Esophagus squamous epithelium (tissue), 5 donors: ENCODE data around the gene VPREB3. TPM values are rescaled to one million over a fixed set of nuclear protein-coding genes. Genes with fewer than 3 reads are reported as not detected.

Experiments
- DNase-seq: peaks from one replicate; lab custom pipeline; 2025; lab: John Stamatoyannopoulos, UW
- H3K27ac ChIP-seq, 4 donors: fragments of 200-600 bp; sonication (generic); one replicate each; pipeline ENCODE4 v1.5.1; 2016 to 2019; ENCODE audit warnings: mild to moderate bottlenecking in 1 of 4
- H3K27me3 ChIP-seq, 4 donors: fragments of 200-600 bp; sonication (generic); 1 replicate in 3 of 4; 2 replicates in 1 of 4; pipeline versions ENCODE4 v1.5.1 to v1.6.0; 2017 to 2021; ENCODE audit warnings: antibody characterized with exemption in 1 of 4
- H3K36me3 ChIP-seq, 3 donors: fragments of 200-600 bp; sonication (generic); one replicate each; pipeline ENCODE4 v1.5.1; 2016 to 2019
- H3K4me1 ChIP-seq, 3 donors: fragments of 200-600 bp; sonication (generic); one replicate each; pipeline ENCODE4 v1.5.1; 2017 to 2019
- H3K4me3 ChIP-seq, 4 donors: fragments of 200-600 bp; sonication (generic); 1 replicate in 3 of 4; 2 replicates in 1 of 4; pipeline ENCODE4 v1.5.1; 2016 to 2019; ENCODE audit warnings: mild to moderate bottlenecking in 2 of 4, moderate library complexity in 1 of 4
- H3K9me3 ChIP-seq, 3 donors: fragments of 200-600 bp; sonication (generic); one replicate each; pipeline ENCODE4 v1.5.1; 2016 to 2019
- CTCF ChIP-seq, 6 experiments: fragments of 450-650 bp in 4 of 6; fragments of 200-600 bp in 2 of 6; sonication (generic) in 2 of 6; IDR thresholded peaks; one replicate each; pipeline ENCODE4 v1.5.1; 2016 to 2019; ENCODE audit warnings: antibody characterized with exemption in 6 of 6, mild to moderate bottlenecking in 4 of 6, moderate library complexity in 4 of 6
- POLR2A ChIP-seq, 4 donors: fragments of 450-650 bp; IDR thresholded peaks; one replicate each; pipeline ENCODE4 v1.6.1; 2017; ENCODE audit warnings: antibody characterized with exemption in 4 of 4, mild to moderate bottlenecking in 4 of 4, moderate library complexity in 3 of 4
- WGBS, 2 donors: methylation state at CpG; one replicate each; pipeline ENCODE4 v1.1.5; 2018; 5-methylcytosine and 5-hydroxymethylcytosine counted together
- intact Hi-C: fragments of 100-400 bp; cut with DNase I; formaldehyde crosslinking; loops from one replicate; pipeline ENCODE4 v1.15.0; 2022
- total RNA-seq, 4 donors: library from RNA; depleted of rRNA; stranded (reverse); fragments of >200 nt; gene quantifications; one replicate each; pipeline ENCODE4 v1.1.0, GENCODE V29; 2016
- donor health status: DM: yes; HTN: yes; CAD: no.

Gene VPREB3
- total RNA-seq, 4 donors from 2014 or later, result not detected

GRCh38 chr22:23713696-23714595, 40.3 kb downstream of the VPREB3 start:
- Histone ChIP-seq H3K27me3 (no peaks in the 10 kb centered on the region), H3K4me1 (peaks cover 0 to 24% (median 10%) of the 10 kb centered on the region in 3 donors), H3K36me3 (peaks cover 0 to 63% (median 17%) of the 10 kb centered on the region in 3 donors), H3K27ac (no peak overlapping the region), H3K9me3 (no peaks in the 10 kb centered on the region), H3K4me3 (no peak overlapping the region)
- TF ChIP-seq CTCF (IDR thresholded peaks at IDR 0.05), result no peak
- no peak for TF ChIP-seq POLR2A (IDR thresholded peaks at IDR 0.05)
- DNase-seq, result no peak
- 85 to 91% methylated on average over 13 to 27 of the region's 28 CpGs for WGBS, 2 donors
- intact Hi-C loops, result no loop called here

- intact Hi-C loops, result no loop called here
Observed at GRCh38 chr22:23712256-23712655, 42.0 kb downstream of the VPREB3 start.

GRCh38 chr22:23709107-23709506, 45.1 kb downstream of the VPREB3 start:
- Histone ChIP-seq H3K36me3 (peaks cover 0 to 100% (median 25%) of the 10 kb centered on the region in 3 donors), H3K4me3 (no peak overlapping the region), H3K9me3 (no peaks in the 10 kb centered on the region), H3K27ac (no peak overlapping the region), H3K27me3 (no peaks in the 10 kb centered on the region), H3K4me1 (no peaks in the 10 kb centered on the region)
- TF ChIP-seq POLR2A (IDR thresholded peaks at IDR 0.05), result no peak
- TF ChIP-seq CTCF (IDR thresholded peaks at IDR 0.05), result no peak
- intact Hi-C loops, result no loop called here
- no peak for DNase-seq
- WGBS, 2 donors, result 82 to 100% methylated on average over 2 of the region's 2 CpGs

More at GRCh38 chr22:23712256-23712655, 42.0 kb downstream of the VPREB3 start:
- H3K4me1 ChIP-seq, result peaks cover 0 to 19% (median 7%) of the 10 kb centered on the region in 3 donors
- TF ChIP-seq CTCF (IDR thresholded peaks at IDR 0.05) (no peak), POLR2A (IDR thresholded peaks at IDR 0.05) (no peak)
- H3K27me3 ChIP-seq, result no peaks in the 10 kb centered on the region
- H3K36me3 ChIP-seq, result peaks cover 0 to 80% (median 17%) of the 10 kb centered on the region in 3 donors
- 90 to 99% methylated on average over 11 to 12 of the region's 12 CpGs for WGBS, 2 donors
- no peak overlapping the region for H3K4me3 ChIP-seq
- no peaks in the 10 kb centered on the region for H3K9me3 ChIP-seq
- no peak for DNase-seq
- no peak overlapping the region for H3K27ac ChIP-seq

- H3K36me3 ChIP-seq, result peaks cover 0 to 100% (median 25%) of the 10 kb centered on the region in 3 donors
- no peak overlapping the region for H3K27ac ChIP-seq
- DNase-seq, result no peak
- H3K9me3 ChIP-seq, result no peaks in the 10 kb centered on the region
- intact Hi-C loops, result no loop called here
- TF ChIP-seq CTCF (IDR thresholded peaks at IDR 0.05) (no peak), POLR2A (IDR thresholded peaks at IDR 0.05) (no peak)
- WGBS, 2 donors, result 44 to 61% methylated on average over 1 of the region's 1 CpG
- no peak overlapping the region for H3K4me3 ChIP-seq
- no peaks in the 10 kb centered on the region for H3K27me3 ChIP-seq
- no peaks in the 10 kb centered on the region for H3K4me1 ChIP-seq
Observed at GRCh38 chr22:23708270-23708669, 46.0 kb downstream of the VPREB3 start.

- TF ChIP-seq CTCF (IDR thresholded peaks at IDR 0.05), result no peak
- no peak for TF ChIP-seq POLR2A (IDR thresholded peaks at IDR 0.05)
- Histone ChIP-seq H3K9me3 (no peaks in the 10 kb centered on the region), H3K4me1 (no peaks in the 10 kb centered on the region), H3K4me3 (no peak overlapping the region), H3K36me3 (peaks cover 0 to 100% (median 13%) of the 10 kb centered on the region in 3 donors), H3K27ac (no peak overlapping the region), H3K27me3 (no peaks in the 10 kb centered on the region)
- 57 to 87% methylated on average over 3 of the region's 3 CpGs for WGBS, 2 donors
- intact Hi-C loops, result no loop called here
- DNase-seq, result no peak
Observed at GRCh38 chr22:23705358-23705757, 48.9 kb downstream of the VPREB3 start.
